ENCODE results near the gene FAAP24. TPM values are rescaled to one million over a fixed set of nuclear protein-coding genes. Genes with fewer than 3 reads are reported as not detected.
A peak's percentile ranks its signal among the peaks of the same experiment; 100 is the strongest.

The FAAP24 gene, protein sequence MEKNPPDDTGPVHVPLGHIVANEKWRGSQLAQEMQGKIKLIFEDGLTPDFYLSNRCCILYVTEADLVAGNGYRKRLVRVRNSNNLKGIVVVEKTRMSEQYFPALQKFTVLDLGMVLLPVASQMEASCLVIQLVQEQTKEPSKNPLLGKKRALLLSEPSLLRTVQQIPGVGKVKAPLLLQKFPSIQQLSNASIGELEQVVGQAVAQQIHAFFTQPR
- total RNA-seq: 1 to 10 TPM; 1.3 to 1.8 TPM
- polyA plus RNA-seq: 1 to 10 TPM in 1 of 2 donors, under 1 TPM in 1; 0.78 to 2.3 TPM

DNA sequence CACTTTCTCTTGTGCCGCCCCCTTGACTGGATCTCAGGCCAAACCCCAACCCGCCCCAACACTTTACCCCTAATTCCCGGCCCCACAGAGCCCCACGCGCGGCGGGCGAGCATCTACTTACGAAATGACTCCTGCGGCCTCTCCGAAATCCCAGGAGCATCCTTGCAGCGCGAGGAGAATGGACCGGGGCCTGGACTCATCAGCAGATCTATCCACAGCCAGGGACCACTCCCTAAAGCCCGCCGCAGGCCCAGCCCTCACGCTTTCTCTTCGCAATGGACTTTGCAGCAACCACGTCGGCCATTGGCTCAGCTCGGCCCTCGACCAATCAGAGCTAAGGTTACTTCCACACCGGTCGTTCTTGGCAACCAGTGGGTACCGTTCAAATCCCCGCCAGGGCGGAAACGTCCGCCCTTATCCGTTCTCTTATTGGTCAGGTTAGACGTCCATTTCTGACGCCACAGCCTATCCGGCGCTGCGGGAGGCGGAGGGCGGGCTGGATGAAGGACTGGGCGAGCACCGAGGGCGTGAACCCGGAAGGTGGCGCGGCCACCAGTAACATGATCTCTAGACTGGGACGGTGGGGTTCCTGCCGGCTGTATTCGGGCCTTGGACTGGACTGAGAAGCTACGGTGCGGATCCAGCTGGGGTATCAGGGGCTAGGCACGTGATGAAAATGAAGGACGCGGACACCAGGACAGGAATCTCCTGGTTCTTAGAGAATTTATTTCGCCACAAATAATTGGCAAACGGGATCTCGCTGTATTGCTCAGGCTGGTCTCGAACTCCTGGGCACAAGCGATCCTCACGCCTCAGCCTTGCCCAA, at the start of gene FAAP24, which contains the start of gene CEP89:
TSS of gene FAAP24 (plus strand) at position 528 of the 826 bp plus-strand sequence. CDS start 955 bp downstream, outside the sequence.
TSS of gene CEP89 (minus strand) at position 244 of the 826 bp plus-strand sequence. CDS start at position 160, 84 bp downstream.
- Histone ChIP-seq H3K36me3 (ENCODE audit: insufficient read depth, low read length) (no peaks in the 10 kb centered on the region), H3K9me3 (ENCODE audit: control insufficient read depth in 1 of 2, low read length in 2 of 2) (no peaks in the 10 kb centered on the region), H3K27me3 (ENCODE audit: insufficient read depth, low read length) (no peaks in the 10 kb centered on the region), H3K4me3 (ENCODE audit: low read length in 2 of 2) (peak within 1 kb of the TSS; percentile 62 to 79), H3K4me1 (ENCODE audit: insufficient read depth, low read length) (peaks cover 10% of the 10 kb centered on the region), H3K27ac (ENCODE audit: low read depth, low read length) (peak within 1 kb of the TSS; percentile 65)
- Mint-ChIP-seq H3K4me1 (peaks cover 14 to 29% (median 20%) of the 10 kb centered on the region in 4 donors), H3K27ac (peak within 1 kb of the TSS; percentile 92 to 98 (median 97)), H3K4me3 (peak within 1 kb of the TSS; percentile 99 to 100 (median 99)), H3K36me3 (peaks cover 0 to 8% of the 10 kb centered on the region in 2 donors), H3K9me3 (peaks cover 0 to 2% (median 0%) of the 10 kb centered on the region in 8 donors), H3K27me3 (no peaks in the 10 kb centered on the region)
- DNase-seq: peak; percentile 99
- CTCF ChIA-PET (ENCODE audit: partially characterized antibody): no interaction called here
- intact Hi-C loops (cut with micrococcal nuclease): loop anchor here (1.0 kb wide), 4 partner anchors 109 to 373 kb away; partner anchors contain the start of genes ANKRD27, GPATCH1 and RGS9BP
- POLR2A ChIA-PET (ENCODE audit: partially characterized antibody): interaction anchor here (0.5 to 2.4 kb wide), 9 partner anchors 66 to 391 kb away, joined by 3 to 15 read pairs (median 6); partner anchors contain the start of genes ANKRD27, GPATCH1, NUDT19 and PDCD5

DNA sequence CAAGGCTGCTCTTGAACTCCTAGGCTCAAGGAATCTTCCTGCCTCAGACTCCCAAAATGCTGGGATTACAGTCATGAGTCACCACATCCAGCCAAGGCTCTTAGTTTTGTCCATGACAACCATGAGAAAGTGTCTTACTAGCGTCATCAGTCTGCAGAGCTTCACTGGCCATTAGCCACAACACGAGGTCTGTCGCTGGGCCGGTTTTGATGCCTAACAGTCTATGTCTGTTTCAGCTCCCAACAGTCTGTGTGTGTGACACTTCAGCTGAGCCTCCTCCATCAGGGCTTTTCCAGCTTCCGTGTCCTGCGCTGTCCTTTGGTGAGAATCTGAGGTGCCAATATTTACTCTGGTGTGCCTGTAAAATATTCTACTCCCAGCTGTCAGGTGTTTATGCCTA, 47.8 kb upstream of the FAAP24 start:
- H3K4me1 ChIP-seq (ENCODE audit: insufficient read depth, low read length): no peaks in the 10 kb centered on the region
- Mint-ChIP-seq H3K27me3 (no peaks in the 10 kb centered on the region), H3K36me3 (peaks cover 41 to 43% of the 10 kb centered on the region in 2 donors), H3K9me3 (peaks cover 0 to 12% (median 7%) of the 10 kb centered on the region in 8 donors), H3K27ac (no peak overlapping the region), H3K4me1 (no peaks in the 10 kb centered on the region), H3K4me3 (no peak overlapping the region)
- no peak overlapping the region for H3K27ac ChIP-seq (ENCODE audit: low read depth, low read length)
- no peak for DNase-seq
- no peak overlapping the region for H3K4me3 ChIP-seq (ENCODE audit: low read length in 2 of 2)
- ChIA-PET POLR2A (ENCODE audit: partially characterized antibody) (no interaction called here), CTCF (ENCODE audit: partially characterized antibody) (no interaction called here)
- no peaks in the 10 kb centered on the region for H3K36me3 ChIP-seq (ENCODE audit: insufficient read depth, low read length)
- no peaks in the 10 kb centered on the region for H3K27me3 ChIP-seq (ENCODE audit: insufficient read depth, low read length)
- intact Hi-C loops (cut with micrococcal nuclease): no loop called here
- peaks cover 0 to 4% of the 10 kb centered on the region in 2 donors for H3K9me3 ChIP-seq (ENCODE audit: control insufficient read depth in 1 of 2, low read length in 2 of 2)

DNA sequence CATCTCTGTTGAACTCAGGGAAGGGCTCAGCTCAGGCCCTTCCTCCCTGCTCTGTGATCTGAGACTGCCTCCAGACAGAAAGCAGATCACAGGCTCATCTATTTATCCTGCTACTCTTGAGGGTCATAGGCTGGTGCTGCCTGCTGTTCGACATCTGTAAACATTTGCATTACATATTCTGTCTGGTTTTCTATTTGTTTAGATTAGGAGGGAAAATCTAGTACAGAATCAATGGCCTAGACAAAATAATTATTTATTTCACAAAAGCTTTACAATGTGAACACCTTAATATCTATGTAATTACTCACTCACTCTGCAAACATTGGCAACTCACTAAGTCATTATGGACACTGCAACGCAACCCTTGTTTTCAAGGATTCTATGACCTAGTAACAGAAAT, 43.2 kb upstream of the FAAP24 start:
- no peaks in the 10 kb centered on the region for H3K4me1 Mint-ChIP-seq
- H3K27ac Mint-ChIP-seq: no peak overlapping the region
- CTCF ChIA-PET (ENCODE audit: partially characterized antibody): no interaction called here

DNA sequence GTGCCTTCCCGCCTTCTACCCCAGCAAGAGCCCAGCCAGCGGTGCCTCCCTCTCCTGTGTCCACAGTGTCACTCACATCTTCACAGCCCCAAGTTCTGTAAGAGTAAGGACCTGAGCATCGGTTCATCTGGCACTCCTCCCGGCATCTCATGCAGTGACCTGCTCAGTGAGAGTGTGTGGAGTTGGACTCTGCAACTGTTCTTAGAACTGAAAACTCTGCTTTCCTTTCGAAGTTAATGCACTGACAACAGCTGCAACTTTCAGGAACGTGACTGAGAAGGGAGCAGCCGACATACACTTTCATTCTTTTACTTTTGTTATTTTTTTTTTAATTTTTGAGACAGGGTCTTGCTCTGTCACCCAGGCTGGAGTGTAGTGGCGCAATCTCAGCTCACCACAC, 41.5 kb upstream of the FAAP24 start:
- peaks cover 44 to 64% of the 10 kb centered on the region in 2 donors for H3K36me3 Mint-ChIP-seq
- Histone ChIP-seq H3K27me3 (ENCODE audit: insufficient read depth, low read length) (no peaks in the 10 kb centered on the region), H3K4me1 (ENCODE audit: insufficient read depth, low read length) (no peaks in the 10 kb centered on the region), H3K27ac (ENCODE audit: low read depth, low read length) (no peak overlapping the region), H3K36me3 (ENCODE audit: insufficient read depth, low read length) (no peaks in the 10 kb centered on the region), H3K4me3 (ENCODE audit: low read length in 2 of 2) (no peak overlapping the region), H3K9me3 (ENCODE audit: control insufficient read depth in 1 of 2, low read length in 2 of 2) (peaks cover 0 to 4% of the 10 kb centered on the region in 2 donors)
- DNase-seq: no peak
- H3K4me3 Mint-ChIP-seq: no peak overlapping the region
- H3K9me3 Mint-ChIP-seq: peaks cover 0 to 12% (median 8%) of the 10 kb centered on the region in 8 donors
- ChIA-PET POLR2A (ENCODE audit: partially characterized antibody) (no interaction called here), CTCF (ENCODE audit: partially characterized antibody) (no interaction called here)
- H3K4me1 Mint-ChIP-seq: no peaks in the 10 kb centered on the region
- no peak overlapping the region for H3K27ac Mint-ChIP-seq
- intact Hi-C loops (cut with micrococcal nuclease): no loop called here
- no peaks in the 10 kb centered on the region for H3K27me3 Mint-ChIP-seq

More for the DNA sequence above, 43.2 kb upstream of the FAAP24 start:
- H3K4me3 Mint-ChIP-seq: no peak overlapping the region
- peaks cover 0 to 12% (median 8%) of the 10 kb centered on the region in 8 donors for H3K9me3 Mint-ChIP-seq
- H3K27me3 Mint-ChIP-seq: no peaks in the 10 kb centered on the region
- H3K36me3 ChIP-seq (ENCODE audit: insufficient read depth, low read length): no peaks in the 10 kb centered on the region
- intact Hi-C loops (cut with micrococcal nuclease): no loop called here
- H3K27ac ChIP-seq (ENCODE audit: low read depth, low read length): no peak overlapping the region
- H3K36me3 Mint-ChIP-seq: peaks cover 48 to 54% of the 10 kb centered on the region in 2 donors
- H3K4me3 ChIP-seq (ENCODE audit: low read length in 2 of 2): no peak overlapping the region
- peaks cover 0 to 4% of the 10 kb centered on the region in 2 donors for H3K9me3 ChIP-seq (ENCODE audit: control insufficient read depth in 1 of 2, low read length in 2 of 2)
- no peaks in the 10 kb centered on the region for H3K27me3 ChIP-seq (ENCODE audit: insufficient read depth, low read length)
- no peaks in the 10 kb centered on the region for H3K4me1 ChIP-seq (ENCODE audit: insufficient read depth, low read length)
- DNase-seq: no peak
- POLR2A ChIA-PET (ENCODE audit: partially characterized antibody): no interaction called here

DNA sequence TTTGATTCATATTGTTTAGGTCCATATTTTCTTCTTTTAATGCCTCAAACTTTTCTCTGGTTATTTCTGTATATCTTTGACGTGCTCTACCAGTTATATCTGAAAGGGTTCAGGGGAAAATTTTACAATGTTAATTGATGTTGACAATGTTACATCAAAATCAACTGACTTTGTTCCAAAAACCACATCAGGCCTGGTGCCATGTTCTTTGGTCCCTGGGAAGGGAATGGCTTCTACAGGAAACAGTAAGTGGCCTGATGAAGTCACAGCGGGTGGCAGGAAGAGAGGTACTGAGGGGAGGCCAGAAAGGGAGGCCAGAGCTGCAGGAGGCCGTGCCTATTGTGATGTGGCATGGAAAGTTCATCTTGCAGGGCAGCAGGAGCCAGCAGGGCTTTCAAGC, 38.5 kb upstream of the FAAP24 start:
- Mint-ChIP-seq H3K4me1 (no peaks in the 10 kb centered on the region), H3K4me3 (no peak overlapping the region), H3K27me3 (no peaks in the 10 kb centered on the region), H3K27ac (peak overlapping the region in 4 of 7 donors; percentile 52 to 62 (median 59)), H3K9me3 (peaks cover 0 to 7% (median 3%) of the 10 kb centered on the region in 8 donors), H3K36me3 (peaks cover 43 to 63% of the 10 kb centered on the region in 2 donors)
- ChIA-PET POLR2A (ENCODE audit: partially characterized antibody) (no interaction called here), CTCF (ENCODE audit: partially characterized antibody) (no interaction called here)
- H3K27me3 ChIP-seq (ENCODE audit: insufficient read depth, low read length): no peaks in the 10 kb centered on the region
- H3K36me3 ChIP-seq (ENCODE audit: insufficient read depth, low read length): peaks cover 5% of the 10 kb centered on the region
- H3K4me1 ChIP-seq (ENCODE audit: insufficient read depth, low read length): no peaks in the 10 kb centered on the region
- H3K4me3 ChIP-seq (ENCODE audit: low read length in 2 of 2): no peak overlapping the region
- no peak overlapping the region for H3K27ac ChIP-seq (ENCODE audit: low read depth, low read length)
- DNase-seq: no peak
- intact Hi-C loops (cut with micrococcal nuclease): no loop called here
- H3K9me3 ChIP-seq (ENCODE audit: control insufficient read depth in 1 of 2, low read length in 2 of 2): no peaks in the 10 kb centered on the region

DNA sequence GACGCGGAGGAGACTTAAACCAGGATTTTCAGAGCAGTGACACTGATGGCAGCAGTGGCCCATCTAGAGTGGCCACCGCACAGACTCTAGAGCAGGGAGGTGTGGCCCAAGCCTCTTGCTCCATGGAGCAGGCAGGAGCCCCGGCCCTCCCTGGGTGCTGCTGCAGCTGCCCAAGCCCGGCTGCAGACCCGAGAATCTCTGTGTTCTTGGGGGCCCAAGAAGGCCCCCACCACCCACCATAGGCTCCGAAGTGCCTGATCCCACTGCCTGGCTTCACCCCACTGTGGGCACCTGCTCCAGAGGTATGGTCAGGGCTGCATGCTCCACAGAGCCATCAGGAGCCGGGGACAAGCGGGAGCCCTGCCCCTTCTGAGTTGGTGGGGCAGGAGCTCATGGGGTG, 36.4 kb upstream of the FAAP24 start:
- ChIA-PET CTCF (ENCODE audit: partially characterized antibody) (no interaction called here), POLR2A (ENCODE audit: partially characterized antibody) (no interaction called here)
- no peak overlapping the region for H3K4me3 Mint-ChIP-seq
- Histone ChIP-seq H3K4me1 (ENCODE audit: insufficient read depth, low read length) (no peaks in the 10 kb centered on the region), H3K4me3 (ENCODE audit: low read length in 2 of 2) (no peak overlapping the region), H3K36me3 (ENCODE audit: insufficient read depth, low read length) (peaks cover 5% of the 10 kb centered on the region), H3K27me3 (ENCODE audit: insufficient read depth, low read length) (no peaks in the 10 kb centered on the region), H3K9me3 (ENCODE audit: control insufficient read depth in 1 of 2, low read length in 2 of 2) (no peaks in the 10 kb centered on the region), H3K27ac (ENCODE audit: low read depth, low read length) (no peak overlapping the region)
- no peaks in the 10 kb centered on the region for H3K4me1 Mint-ChIP-seq
- H3K27me3 Mint-ChIP-seq: no peaks in the 10 kb centered on the region
- H3K36me3 Mint-ChIP-seq: peaks cover 32 to 46% of the 10 kb centered on the region in 2 donors
- H3K27ac Mint-ChIP-seq: no peak overlapping the region
- no peak for DNase-seq
- intact Hi-C loops (cut with micrococcal nuclease): no loop called here
- no peaks in the 10 kb centered on the region for H3K9me3 Mint-ChIP-seq

DNA sequence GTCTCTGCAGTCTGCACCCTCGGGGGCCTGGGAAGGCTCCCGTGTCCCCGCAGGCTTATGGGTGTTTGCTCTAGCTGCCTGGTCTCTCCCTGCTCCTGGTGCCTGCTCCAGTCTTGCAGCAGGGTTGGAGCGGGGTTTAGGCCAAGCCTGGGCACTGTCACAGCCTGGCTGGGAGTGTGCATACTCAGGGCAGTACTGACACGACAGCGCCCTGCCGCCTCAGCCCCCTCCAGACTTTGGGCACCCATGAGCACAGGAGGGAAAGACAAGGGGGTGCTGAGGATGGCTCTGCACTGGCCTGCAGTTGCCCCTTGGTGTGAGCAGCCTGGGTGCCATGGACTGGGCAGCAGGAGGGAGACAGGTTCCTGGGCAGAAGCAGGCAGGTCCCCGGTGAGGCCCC, 36.0 kb upstream of the FAAP24 start:
- Histone ChIP-seq H3K27ac (ENCODE audit: low read depth, low read length) (no peak overlapping the region), H3K9me3 (ENCODE audit: control insufficient read depth in 1 of 2, low read length in 2 of 2) (no peaks in the 10 kb centered on the region), H3K4me1 (ENCODE audit: insufficient read depth, low read length) (no peaks in the 10 kb centered on the region), H3K36me3 (ENCODE audit: insufficient read depth, low read length) (peaks cover 5% of the 10 kb centered on the region), H3K4me3 (ENCODE audit: low read length in 2 of 2) (no peak overlapping the region), H3K27me3 (ENCODE audit: insufficient read depth, low read length) (no peaks in the 10 kb centered on the region)
- DNase-seq: no peak
- Mint-ChIP-seq H3K4me1 (no peaks in the 10 kb centered on the region), H3K4me3 (no peak overlapping the region), H3K27ac (no peak overlapping the region), H3K27me3 (no peaks in the 10 kb centered on the region), H3K36me3 (peaks cover 29 to 44% of the 10 kb centered on the region in 2 donors), H3K9me3 (no peaks in the 10 kb centered on the region)
- intact Hi-C loops (cut with micrococcal nuclease): no loop called here
- POLR2A ChIA-PET (ENCODE audit: partially characterized antibody): no interaction called here
- CTCF ChIA-PET (ENCODE audit: partially characterized antibody): no interaction called here

Measured in CD4-positive, alpha-beta memory T cell (primary cell).